Testis (tissue), 3 donors: ENCODE data around the gene CFD. TPM values are rescaled to one million over a fixed set of nuclear protein-coding genes. Genes with fewer than 3 reads are reported as not detected.

ENCODE experiments used
- DNase-seq: peaks from one replicate; pipeline ENCODE4 v3.0.0-alpha.2; 2019
- H3K27ac ChIP-seq, 2 donors: fragments of 200-600 bp; sonication (generic); one replicate each; pipeline ENCODE4 v1.5.1; 2019
- H3K27me3 ChIP-seq: fragments of 200-600 bp; sonication (generic); one replicate; pipeline ENCODE4 v1.5.1; 2019
- H3K36me3 ChIP-seq: fragments of 200-600 bp; sonication (generic); one replicate; pipeline ENCODE4 v1.5.1; 2017; ENCODE audit warnings: low read depth; ENCODE audit errors: missing control alignments
- H3K4me1 ChIP-seq: fragments of 200-600 bp; sonication (generic); one replicate; pipeline ENCODE4 v1.5.1; 2019
- H3K4me3 ChIP-seq, 2 donors: fragments of 200-600 bp; sonication (generic); one replicate each; pipeline ENCODE4 v1.5.1; 2017 to 2019
- H3K9me3 ChIP-seq: fragments of 200-600 bp; sonication (generic); one replicate; pipeline ENCODE4 v1.5.1; 2017
- POLR2A ChIP-seq: fragments of 450-650 bp; IDR thresholded peaks from one replicate; pipeline ENCODE4 v1.6.1; 2017; ENCODE audit warnings: antibody characterized with exemption, mild to moderate bottlenecking, moderate library complexity
- WGBS, 2 donors: methylation state at CpG; one replicate each; pipeline ENCODE4 v1.1.5; 2018; 5-methylcytosine and 5-hydroxymethylcytosine counted together
- intact Hi-C: fragments of 100-400 bp; cut with DNase I; formaldehyde crosslinking; loops from one replicate; pipeline ENCODE4 v1.15.1; 2023; ENCODE audit warnings: low total_unique reads
- microRNA counts, 2 donors: library from miRNA; unstranded; fragments of <30 nt; microRNA quantifications; one replicate each; lab custom pipeline; 2016
- microRNA-seq, 2 donors: library from miRNA; unstranded; fragments of <30 nt; microRNA quantifications; one replicate each; pipeline ENCODE4, GENCODE V29; 2016; ENCODE audit warnings: borderline number of aligned reads in 2 of 2, borderline replicate concordance in 1 of 2
- polyA plus RNA-seq: library from polyadenylated mRNA; stranded (reverse); fragments of 350-450 nt; fragmentation: Illumina TruSeq; extraction: RNeasy Lipid Tissue Mini Kit (QIAGEN cat#74804); gene quantifications from one replicate; pipeline ENCODE4 v1.2.3, GENCODE V29; 2014; ENCODE audit warnings: low read depth, low replicate concordance; ENCODE audit not compliant: insufficient read depth
- small RNA-seq, 2 donors: library from RNA; depleted of rRNA; stranded (forward); fragments of <200 nt; gene quantifications; one replicate each; pipeline ENCODE3, GENCODE V24; 2016
- total RNA-seq, 2 donors: library from RNA; depleted of rRNA; stranded (reverse); fragments of >200 nt; gene quantifications; one replicate each; pipeline ENCODE4 v1.2.3, GENCODE V29; 2016
- TF ChIP-seq, protein P1 (sequence below), 3 experiments: fragments of 450-650 bp in 2 of 3; fragments of 200-600 bp in 1 of 3; sonication (generic) in 1 of 3; IDR thresholded peaks; one replicate each; pipeline ENCODE4 v1.5.1; 2016 to 2019; ENCODE audit warnings: antibody characterized with exemption in 3 of 3, mild to moderate bottlenecking in 2 of 3, moderate library complexity in 1 of 3

The CFD gene
- total and polyA plus RNA-seq, 3 donors from 2014 or later, result 83.1 to 185 (median 84.3) TPM

DNA sequence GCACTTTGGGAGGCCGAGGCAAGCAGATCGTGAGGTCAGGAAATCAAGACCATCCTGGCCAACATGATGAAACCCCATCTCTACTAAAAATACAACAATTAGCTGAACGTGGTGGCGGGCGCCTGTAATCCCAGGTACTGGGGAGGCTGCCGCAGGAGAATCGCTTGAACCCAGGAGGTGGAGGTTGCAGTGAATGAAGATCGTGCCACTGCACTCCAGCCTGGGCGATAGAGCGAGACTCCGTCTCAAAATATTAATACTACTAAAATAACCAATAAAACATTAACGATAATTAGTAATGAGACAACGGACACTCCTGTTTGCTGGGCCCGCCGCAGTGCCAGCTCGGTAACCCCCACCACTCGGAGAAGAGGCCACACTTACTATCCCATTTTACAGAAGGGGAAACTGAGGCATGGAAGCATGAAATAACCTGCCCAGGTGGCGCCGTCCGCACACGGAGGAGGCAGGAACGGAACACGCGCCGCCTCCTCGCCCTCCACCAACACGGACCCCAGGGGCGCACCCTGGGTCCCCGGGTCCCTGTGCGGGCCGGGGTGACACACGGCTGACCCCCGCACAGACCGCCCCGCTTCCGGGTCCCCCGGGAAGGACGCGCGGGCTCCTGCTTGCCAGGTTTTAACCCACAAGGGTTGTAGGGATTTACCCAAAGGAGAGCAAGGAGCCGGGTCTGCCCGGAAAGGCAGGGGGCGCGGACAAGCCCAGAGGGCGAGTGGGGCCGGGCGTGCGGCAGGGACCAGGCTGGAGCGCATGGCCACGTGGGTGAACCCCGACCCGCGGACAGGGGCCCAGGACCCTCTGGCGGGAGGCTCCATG lies 52.0 kb downstream of the CFD start:
- Histone ChIP-seq H3K9me3 (no peaks in the 10 kb centered on the region), H3K27ac (no peak overlapping the region), H3K36me3 (no peaks in the 10 kb centered on the region), H3K27me3 (no peaks in the 10 kb centered on the region), H3K4me1 (peaks cover 4% of the 10 kb centered on the region), H3K4me3 (peak overlapping the region in 1 of 2 donors; percentile 15)
- no peak for DNase-seq
- TF ChIP-seq POLR2A, result no peak
- TF ChIP-seq, protein P1, sequence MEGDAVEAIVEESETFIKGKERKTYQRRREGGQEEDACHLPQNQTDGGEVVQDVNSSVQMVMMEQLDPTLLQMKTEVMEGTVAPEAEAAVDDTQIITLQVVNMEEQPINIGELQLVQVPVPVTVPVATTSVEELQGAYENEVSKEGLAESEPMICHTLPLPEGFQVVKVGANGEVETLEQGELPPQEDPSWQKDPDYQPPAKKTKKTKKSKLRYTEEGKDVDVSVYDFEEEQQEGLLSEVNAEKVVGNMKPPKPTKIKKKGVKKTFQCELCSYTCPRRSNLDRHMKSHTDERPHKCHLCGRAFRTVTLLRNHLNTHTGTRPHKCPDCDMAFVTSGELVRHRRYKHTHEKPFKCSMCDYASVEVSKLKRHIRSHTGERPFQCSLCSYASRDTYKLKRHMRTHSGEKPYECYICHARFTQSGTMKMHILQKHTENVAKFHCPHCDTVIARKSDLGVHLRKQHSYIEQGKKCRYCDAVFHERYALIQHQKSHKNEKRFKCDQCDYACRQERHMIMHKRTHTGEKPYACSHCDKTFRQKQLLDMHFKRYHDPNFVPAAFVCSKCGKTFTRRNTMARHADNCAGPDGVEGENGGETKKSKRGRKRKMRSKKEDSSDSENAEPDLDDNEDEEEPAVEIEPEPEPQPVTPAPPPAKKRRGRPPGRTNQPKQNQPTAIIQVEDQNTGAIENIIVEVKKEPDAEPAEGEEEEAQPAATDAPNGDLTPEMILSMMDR (IDR thresholded peaks at IDR 0.05), result no peak
- intact Hi-C loops, result no loop called here
- 52 to 79% methylated on average over 42 to 51 of the region's 54 CpGs for whole genome bisulfite sequencing, 2 donors

DNA sequence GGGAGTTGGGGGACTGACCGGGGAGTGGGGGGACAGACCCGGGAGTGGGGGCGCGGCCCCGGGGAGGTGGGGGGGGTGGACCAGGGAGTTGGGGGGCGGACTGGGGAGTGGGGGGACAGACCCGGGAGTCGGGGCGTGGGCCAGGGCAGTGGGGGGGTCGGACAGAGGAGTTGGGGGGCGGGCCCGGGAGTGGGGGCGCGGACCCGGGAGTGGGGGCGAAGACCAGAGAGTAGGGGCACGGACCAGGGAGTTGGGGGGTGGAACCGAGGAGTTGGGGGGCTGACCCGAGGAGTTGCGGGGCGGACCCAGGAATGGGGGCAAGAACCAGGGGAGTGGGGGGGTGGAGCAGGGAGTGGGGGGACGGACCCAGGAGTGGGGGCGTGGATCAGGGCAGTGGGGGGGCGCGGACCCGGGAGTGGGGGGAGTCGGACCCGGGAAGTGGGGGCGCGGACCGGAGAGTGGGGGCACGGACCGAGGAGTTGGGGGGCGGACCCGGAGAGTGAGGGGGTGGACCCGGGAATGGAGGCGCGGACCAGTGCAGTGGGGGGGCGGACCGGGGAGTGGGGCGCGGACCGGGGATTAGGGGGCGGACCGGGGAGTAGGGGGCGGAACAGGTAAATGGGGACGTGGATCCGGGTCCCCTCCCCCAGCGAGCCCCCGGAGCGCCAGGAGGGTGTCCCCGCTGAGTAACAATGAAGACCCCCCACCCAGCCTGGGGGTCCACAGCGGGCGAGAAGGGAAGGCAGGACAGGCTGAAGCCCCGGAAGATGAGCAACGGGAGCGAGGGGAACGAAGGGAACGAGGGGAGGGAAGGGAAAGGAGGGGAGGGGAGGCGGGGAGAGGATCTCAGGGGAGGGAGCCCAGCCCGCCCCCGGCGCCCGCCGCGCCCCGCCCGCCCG lies 53.0 kb downstream of the CFD start:
- intact Hi-C loops, result no loop called here

More for the DNA sequence above, 53.0 kb downstream of the CFD start:
- Histone ChIP-seq H3K27ac (peak overlapping the region in 1 of 2 donors; percentile 88), H3K4me3 (peak overlapping the region; percentile 72 to 82), H3K4me1 (peaks cover 10% of the 10 kb centered on the region), H3K27me3 (no peaks in the 10 kb centered on the region), H3K9me3 (no peaks in the 10 kb centered on the region), H3K36me3 (no peaks in the 10 kb centered on the region)
- 2 to 4% methylated on average over 44 to 45 of the region's 69 CpGs for WGBS, 2 donors
- TF ChIP-seq POLR2A, result no peak
- TF ChIP-seq, protein P1 (IDR thresholded peaks at IDR 0.05), result no peak
- DNase-seq, result no peak

MicroRNAs within 50 kb of the gene (microRNA counts, 767-probe panel; counts per million panel counts)
- microRNA hsa-miR-3187-3p (lab: Ali Mortazavi, UCI), result 0 to 152 counts per million in 2 donors

Small RNA genes within 50 kb of the gene (microRNA-seq; reads per million reads assigned to microRNA genes)
- 7.6 reads per million in 2 donors for gene MIR3187

Small RNA genes within 50 kb of the gene (small RNA-seq; reads per million reads assigned to genes)
- gene MIR3187 (0 reads per million in 2 donors), gene RNU6-9 (0 reads per million in 2 donors)

Other genes starting within 250 kb of the CFD start
- gene POLRMT, start 226.1 kb upstream of the CFD start, total RNA-seq, result 100 to 1,000 TPM; 116 to 137 TPM
- gene POLRMT, start 226.1 kb upstream of the CFD start, polyA plus RNA-seq, result 178 TPM
- 1 to 10 TPM; 1.8 to 3.1 TPM for gene FGF22, start 219.8 kb upstream of the CFD start, total RNA-seq
- 2.6 TPM for gene FGF22, start 219.8 kb upstream of the CFD start, polyA plus RNA-seq
- 100 to 1,000 TPM; 148 to 158 TPM for gene RNF126, start 196.4 kb upstream of the CFD start, total RNA-seq
- gene RNF126, start 196.4 kb upstream of the CFD start, polyA plus RNA-seq, result 107 TPM
- gene FSTL3, start 183.3 kb upstream of the CFD start, total RNA-seq, result 100 to 1,000 TPM; 343 to 397 TPM
- gene FSTL3, start 183.3 kb upstream of the CFD start, polyA plus RNA-seq, result 98.6 TPM
- gene PRSS57, start 164.2 kb upstream of the CFD start, total RNA-seq, result not detected
- not detected for gene PRSS57, start 164.2 kb upstream of the CFD start, polyA plus RNA-seq
- gene PALM, start 150.7 kb upstream of the CFD start, total RNA-seq, result 10 to 100 TPM; 35.5 to 47.8 TPM
- gene PALM, start 150.7 kb upstream of the CFD start, polyA plus RNA-seq, result 46.4 TPM
- 1 to 10 TPM; 1.1 to 3.1 TPM for gene MISP, start 108.6 kb upstream of the CFD start, total RNA-seq
- gene MISP, start 108.6 kb upstream of the CFD start, polyA plus RNA-seq, result 1.1 TPM
- gene PTBP1, start 62.2 kb upstream of the CFD start, total RNA-seq, result 100 to 1,000 TPM; 168 to 196 TPM
- gene PTBP1, start 62.2 kb upstream of the CFD start, polyA plus RNA-seq, result 116 TPM
- 10 to 100 TPM; 16.9 to 20.1 TPM for gene PLPPR3, start 37.7 kb upstream of the CFD start, total RNA-seq
- gene PLPPR3, start 37.7 kb upstream of the CFD start, polyA plus RNA-seq, result 2.7 TPM
- 1 to 10 TPM; 5.4 to 5.8 TPM for gene AZU1, start 31.8 kb upstream of the CFD start, total RNA-seq
- 1.4 TPM for gene AZU1, start 31.8 kb upstream of the CFD start, polyA plus RNA-seq
- gene PRTN3, start 18.7 kb upstream of the CFD start, total RNA-seq, result 1 to 10 TPM; 1.0 to 1.8 TPM
- gene PRTN3, start 18.7 kb upstream of the CFD start, polyA plus RNA-seq, result not detected
- gene ELANE, start 7.4 kb upstream of the CFD start, total RNA-seq, result under 1 TPM in 1 of 2 donors, not detected in 1; 0.74 TPM
- gene ELANE, start 7.4 kb upstream of the CFD start, polyA plus RNA-seq, result 0.50 TPM
- 100 to 1,000 TPM in 1 of 2 donors, 10 to 100 TPM in 1; 94.7 to 124 TPM for gene MED16, start 33.5 kb downstream of the CFD start, total RNA-seq
- 50.7 TPM for gene MED16, start 33.5 kb downstream of the CFD start, polyA plus RNA-seq
- not detected for gene RNU6-9, start 33.8 kb downstream of the CFD start, total RNA-seq
- not detected for gene RNU6-9, start 33.8 kb downstream of the CFD start, polyA plus RNA-seq
- gene R3HDM4, start 53.6 kb downstream of the CFD start, total RNA-seq, result 10 to 100 TPM; 24.6 to 30.1 TPM
- gene R3HDM4, start 53.6 kb downstream of the CFD start, polyA plus RNA-seq, result 19.2 TPM
- gene KISS1R, start 57.7 kb downstream of the CFD start, total RNA-seq, result not detected
- not detected for gene KISS1R, start 57.7 kb downstream of the CFD start, polyA plus RNA-seq
- gene ARID3A, start 66.4 kb downstream of the CFD start, total RNA-seq, result 10 to 100 TPM; 15.3 to 26.5 TPM
- gene ARID3A, start 66.4 kb downstream of the CFD start, polyA plus RNA-seq, result 38.2 TPM
- 100 to 1,000 TPM in 1 of 2 donors, 10 to 100 TPM in 1; 70.9 to 108 TPM for gene WDR18, start 124.7 kb downstream of the CFD start, total RNA-seq
- gene WDR18, start 124.7 kb downstream of the CFD start, polyA plus RNA-seq, result 38.7 TPM
- 1 to 10 TPM; 1.3 to 2.4 TPM for gene GRIN3B, start 140.8 kb downstream of the CFD start, total RNA-seq
- 1.1 TPM for gene GRIN3B, start 140.8 kb downstream of the CFD start, polyA plus RNA-seq
- gene TMEM259, start 161.5 kb downstream of the CFD start, total RNA-seq, result 100 to 1,000 TPM; 339 to 405 TPM
- 164 TPM for gene TMEM259, start 161.5 kb downstream of the CFD start, polyA plus RNA-seq
- gene RNU6-2, start 161.9 kb downstream of the CFD start, total RNA-seq, result not detected
- gene RNU6-2, start 161.9 kb downstream of the CFD start, polyA plus RNA-seq, result not detected
- 10 to 100 TPM; 19.1 to 28.0 TPM for gene CNN2, start 166.9 kb downstream of the CFD start, total RNA-seq
- gene CNN2, start 166.9 kb downstream of the CFD start, polyA plus RNA-seq, result 36.4 TPM
- gene ABCA7, start 180.4 kb downstream of the CFD start, total RNA-seq, result 10 to 100 TPM; 12.1 to 14.6 TPM
- gene ABCA7, start 180.4 kb downstream of the CFD start, polyA plus RNA-seq, result 7.3 TPM
- gene ARHGAP45, start 207.5 kb downstream of the CFD start, total RNA-seq, result 10 to 100 TPM; 20.7 to 31.7 TPM
- 14.1 TPM for gene ARHGAP45, start 207.5 kb downstream of the CFD start, polyA plus RNA-seq
- gene POLR2E, start 235.7 kb downstream of the CFD start, total RNA-seq, result 100 to 1,000 TPM in 1 of 2 donors, 10 to 100 TPM in 1; 96.5 to 143 TPM
- gene POLR2E, start 235.7 kb downstream of the CFD start, polyA plus RNA-seq, result 246 TPM
- 1,000 to 10,000 TPM; 1,153 to 1,773 TPM for gene GPX4, start 244.3 kb downstream of the CFD start, total RNA-seq
- 1,893 TPM for gene GPX4, start 244.3 kb downstream of the CFD start, polyA plus RNA-seq